Spleen (tissue), 7 donors: ENCODE results near the gene ST3GAL2.

Source experiments
- CTCF ChIP-seq, 11 experiments: fragments of 200-600 bp in 7 of 11; fragments of 450-650 bp in 4 of 11; sonication (generic) in 4 of 11; IDR thresholded peaks in 8 of 11; conservative IDR thresholded peaks in 3 of 11; 1 replicate in 7 of 11; 2 replicates in 4 of 11; pipeline versions ENCODE4 v1.4.0 to v1.8.0; 2016 to 2021; ENCODE audit warnings: antibody characterized with exemption in 11 of 11, inconsistent platforms in 4 of 11, mild to moderate bottlenecking in 1 of 11
- POLR2A ChIP-seq, 3 donors: fragments of 450-650 bp; IDR thresholded peaks; one replicate each; pipeline ENCODE4 v1.5.1; 2017; ENCODE audit warnings: antibody characterized with exemption in 3 of 3, mild to moderate bottlenecking in 1 of 3
- POLR2AphosphoS5 ChIP-seq, 3 donors: sonication (generic); formaldehyde crosslinking; IDR thresholded peaks; one replicate each; pipeline ENCODE4 v1.5.1; 2017; ENCODE audit warnings: antibody characterized with exemption in 3 of 3
- donor health status: DM: no; HTN: no; CAD: no; lungs with moderate emphysema.
- donor health status: DM: no; HTN: no; CAD: no.
- donor health status: DM: no; HTN: no; CAD: no.

GRCh38 chr16:70421473-70422311, 17.2 kb downstream of the ST3GAL2 start:
- TF ChIP-seq CTCF (IDR thresholded peaks at IDR 0.05 in 8 of 11, conservative IDR thresholded peaks at IDR 0.05 in 3 of 11) (no peak), POLR2AphosphoS5 (IDR thresholded peaks at IDR 0.05) (no peak), POLR2A (IDR thresholded peaks at IDR 0.05) (no peak)
